GM12878 (cell line): ENCODE measurements around the gene BBC3.

ENCODE experiments used
- NR2C1 ChIP-seq: fragments of 450-650 bp; IDR thresholded peaks from 2 replicates; pipeline ENCODE4 v1.6.1; 2017; ENCODE audit warnings: antibody characterized with exemption, mild to moderate bottlenecking, moderate library complexity
- POLR2AphosphoS5 ChIP-seq: IDR thresholded peaks from 2 replicates; pipeline ENCODE4 v1.6.1; 2011; ENCODE audit warnings: mild to moderate bottlenecking, low read length, inconsistent platforms
- TF ChIP-seq, protein P1 (sequence below), 3 experiments: IDR thresholded peaks in 2 of 3; conservative IDR thresholded peaks in 1 of 3; 2 replicates each; pipeline ENCODE4 v1.5.1; 2011; ENCODE audit warnings: low read depth in 3 of 3, low read length in 3 of 3, mild to moderate bottlenecking in 3 of 3, control low read depth in 2 of 3, moderate library complexity in 2 of 3, inconsistent platforms in 1 of 3, mixed read lengths in 1 of 3; ENCODE audit not compliant: control insufficient read depth in 2 of 3, insufficient read depth in 1 of 3; ENCODE audit errors: extremely low read depth in 1 of 3

GRCh38 chr19:47179653-47180310 lies 51.2 kb downstream of the BBC3 start:
- TF ChIP-seq NR2C1 (no peak), POLR2AphosphoS5 (no peak)
- TF ChIP-seq, protein P1, sequence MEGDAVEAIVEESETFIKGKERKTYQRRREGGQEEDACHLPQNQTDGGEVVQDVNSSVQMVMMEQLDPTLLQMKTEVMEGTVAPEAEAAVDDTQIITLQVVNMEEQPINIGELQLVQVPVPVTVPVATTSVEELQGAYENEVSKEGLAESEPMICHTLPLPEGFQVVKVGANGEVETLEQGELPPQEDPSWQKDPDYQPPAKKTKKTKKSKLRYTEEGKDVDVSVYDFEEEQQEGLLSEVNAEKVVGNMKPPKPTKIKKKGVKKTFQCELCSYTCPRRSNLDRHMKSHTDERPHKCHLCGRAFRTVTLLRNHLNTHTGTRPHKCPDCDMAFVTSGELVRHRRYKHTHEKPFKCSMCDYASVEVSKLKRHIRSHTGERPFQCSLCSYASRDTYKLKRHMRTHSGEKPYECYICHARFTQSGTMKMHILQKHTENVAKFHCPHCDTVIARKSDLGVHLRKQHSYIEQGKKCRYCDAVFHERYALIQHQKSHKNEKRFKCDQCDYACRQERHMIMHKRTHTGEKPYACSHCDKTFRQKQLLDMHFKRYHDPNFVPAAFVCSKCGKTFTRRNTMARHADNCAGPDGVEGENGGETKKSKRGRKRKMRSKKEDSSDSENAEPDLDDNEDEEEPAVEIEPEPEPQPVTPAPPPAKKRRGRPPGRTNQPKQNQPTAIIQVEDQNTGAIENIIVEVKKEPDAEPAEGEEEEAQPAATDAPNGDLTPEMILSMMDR (IDR thresholded peaks at IDR 0.05 in 2 of 3, conservative IDR thresholded peaks at IDR 0.05 in 1 of 3; ENCODE audit: control insufficient read depth in 2 of 3, extremely low read depth in 1 of 3, insufficient read depth in 1 of 3, low read depth in 3 of 3, low read length in 3 of 3), result no peak
